Measurements from ENCODE around the gene SCN11A. TPM values are rescaled to one million over a fixed set of nuclear protein-coding genes. Genes with fewer than 3 reads are reported as not detected.

SCN11A gene
- total and polyA plus RNA-seq, 2 of the 13 experiments (the other 11 are each of a cell fraction or from before 2014, with no cell fraction given), result 0.02 to 0.11 TPM

DNA sequence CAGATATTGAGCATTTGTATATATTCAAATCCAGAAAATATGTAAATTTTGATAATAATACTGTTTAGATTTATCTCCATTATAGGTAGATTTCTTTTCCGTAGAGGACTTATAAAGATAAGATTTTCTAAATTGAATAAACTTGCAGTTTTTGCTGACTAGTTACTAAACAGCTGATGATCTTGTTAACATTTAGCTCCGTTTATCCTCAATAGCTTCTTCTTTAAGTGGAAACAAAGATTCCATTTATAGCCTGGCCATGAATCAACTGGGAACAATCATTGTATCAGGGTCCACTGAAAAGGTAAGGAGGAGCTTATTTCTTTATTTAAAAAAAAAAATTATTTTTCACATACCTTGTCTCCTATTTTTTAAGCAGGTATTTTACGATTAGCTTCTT lies 16.8 kb upstream of the SCN11A start (continued):
- TF ChIP-seq, protein P1, sequence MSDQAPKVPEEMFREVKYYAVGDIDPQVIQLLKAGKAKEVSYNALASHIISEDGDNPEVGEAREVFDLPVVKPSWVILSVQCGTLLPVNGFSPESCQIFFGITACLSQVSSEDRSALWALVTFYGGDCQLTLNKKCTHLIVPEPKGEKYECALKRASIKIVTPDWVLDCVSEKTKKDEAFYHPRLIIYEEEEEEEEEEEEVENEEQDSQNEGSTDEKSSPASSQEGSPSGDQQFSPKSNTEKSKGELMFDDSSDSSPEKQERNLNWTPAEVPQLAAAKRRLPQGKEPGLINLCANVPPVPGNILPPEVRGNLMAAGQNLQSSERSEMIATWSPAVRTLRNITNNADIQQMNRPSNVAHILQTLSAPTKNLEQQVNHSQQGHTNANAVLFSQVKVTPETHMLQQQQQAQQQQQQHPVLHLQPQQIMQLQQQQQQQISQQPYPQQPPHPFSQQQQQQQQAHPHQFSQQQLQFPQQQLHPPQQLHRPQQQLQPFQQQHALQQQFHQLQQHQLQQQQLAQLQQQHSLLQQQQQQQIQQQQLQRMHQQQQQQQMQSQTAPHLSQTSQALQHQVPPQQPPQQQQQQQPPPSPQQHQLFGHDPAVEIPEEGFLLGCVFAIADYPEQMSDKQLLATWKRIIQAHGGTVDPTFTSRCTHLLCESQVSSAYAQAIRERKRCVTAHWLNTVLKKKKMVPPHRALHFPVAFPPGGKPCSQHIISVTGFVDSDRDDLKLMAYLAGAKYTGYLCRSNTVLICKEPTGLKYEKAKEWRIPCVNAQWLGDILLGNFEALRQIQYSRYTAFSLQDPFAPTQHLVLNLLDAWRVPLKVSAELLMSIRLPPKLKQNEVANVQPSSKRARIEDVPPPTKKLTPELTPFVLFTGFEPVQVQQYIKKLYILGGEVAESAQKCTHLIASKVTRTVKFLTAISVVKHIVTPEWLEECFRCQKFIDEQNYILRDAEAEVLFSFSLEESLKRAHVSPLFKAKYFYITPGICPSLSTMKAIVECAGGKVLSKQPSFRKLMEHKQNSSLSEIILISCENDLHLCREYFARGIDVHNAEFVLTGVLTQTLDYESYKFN (CRISPR knock-in tag; conservative IDR thresholded peaks at IDR 0.05), result no peak

DNA sequence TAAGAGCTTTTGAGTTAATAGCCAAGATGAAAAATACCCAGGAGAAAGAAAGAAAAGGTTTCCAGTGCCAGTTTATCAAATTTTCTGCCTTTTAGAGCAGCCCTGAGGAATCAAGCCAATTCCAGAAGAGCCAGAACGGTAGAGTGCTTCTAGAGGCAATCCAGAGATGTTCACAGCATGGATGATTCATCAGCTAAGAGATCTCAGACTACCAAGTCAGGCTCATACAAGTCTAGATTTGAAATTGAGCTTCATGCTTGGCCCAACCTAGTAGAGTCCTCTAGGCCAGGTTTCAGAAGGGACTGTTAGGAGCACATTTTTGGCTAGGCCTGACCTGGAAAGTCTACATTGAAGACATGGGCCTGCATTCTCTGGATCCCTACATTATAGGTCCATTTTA lies 15.5 kb upstream of the SCN11A start:
- POLR2A ChIA-PET, result no interaction called here
- Histone ChIP-seq H3K4me2 (ENCODE audit: low read depth, low read length) (no peak overlapping the region), H3K27me3 (ENCODE audit: control insufficient read depth in 1 of 2, insufficient read depth in 2 of 2, low read length in 2 of 2) (no peaks in the 10 kb centered on the region), H3K4me3 (replicated peaks in 1 of 3; ENCODE audit: insufficient read depth in 1 of 3, low read depth in 2 of 3, low read length in 3 of 3) (no peak overlapping the region), H3K27ac (ENCODE audit: extremely low read length, insufficient read depth, low read length) (no peak overlapping the region), H3K9me3 (ENCODE audit: low read length) (no peaks in the 10 kb centered on the region), H3K4me1 (ENCODE audit: insufficient read depth, low read length) (peaks cover 4% of the 10 kb centered on the region), H4K20me1 (ENCODE audit: insufficient read depth, low read length) (peaks cover 21% of the 10 kb centered on the region; the same call in 1 of the 2 replicates), H3K36me3 (replicated peaks in 1 of 2; ENCODE audit: control insufficient read depth in 1 of 2, insufficient read depth in 2 of 2, low read length in 2 of 2) (peaks cover 6 to 55% of the 10 kb centered on the region in 2 experiments), H2AFZ (ENCODE audit: low read length) (no peak overlapping the region), H3K79me2 (ENCODE audit: insufficient read depth, low read length) (peaks cover 15% of the 10 kb centered on the region), H3K9ac (ENCODE audit: insufficient read depth, low read depth, low read length) (no peak overlapping the region)
- DNase-seq (ENCODE audit: low spot score) (no peak), ATAC-seq (no peak), FAIRE-seq (no peak)
- CTCF ChIA-PET (ENCODE audit: low intra/inter-chr PET ratio, low total read pairs), result no interaction called here
- intact Hi-C loops (cut with micrococcal nuclease; ENCODE audit: unreplicated experiment), result no loop called here
- WGBS (ENCODE audit: low lambda C conversion rate), result 100% methylated on average over 1 of the region's 1 CpG
- BruUV-seq (replicated peaks), result TSS peak; percentile 15
- in situ Hi-C loops (cut with HindIII; ENCODE audit: extremely low pct_ligation_motif_present, low pct_unique_long_range_greater_than_20kb), result no loop called here
- TF ChIP-seq TBP (CRISPR knock-in tag; IDR thresholded peaks at IDR 0.05), result no peak
- TF ChIP-seq ZBTB1 (CRISPR knock-in tag; IDR thresholded peaks at IDR 0.05; ENCODE audit: borderline replicate concordance), result no peak
- no peak for TF ChIP-seq AKAP8 (CRISPR knock-in tag; IDR thresholded peaks at IDR 0.05)
- TF ChIP-seq, protein P2, sequence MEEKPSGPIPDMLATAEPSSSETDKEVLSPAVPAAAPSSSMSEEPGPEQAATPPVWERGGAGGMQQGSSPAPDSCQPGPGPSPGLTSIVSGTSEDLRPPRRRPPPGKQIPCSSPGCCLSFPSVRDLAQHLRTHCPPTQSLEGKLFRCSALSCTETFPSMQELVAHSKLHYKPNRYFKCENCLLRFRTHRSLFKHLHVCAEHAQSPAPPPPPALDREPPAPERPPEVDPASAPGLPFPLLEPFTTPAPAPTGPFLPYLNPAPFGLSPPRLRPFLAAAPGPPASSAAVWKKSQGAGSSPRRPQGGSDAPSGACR (CRISPR knock-in tag; IDR thresholded peaks at IDR 0.05), result no peak
- TF ChIP-seq TEAD2 (CRISPR knock-in tag; IDR thresholded peaks at IDR 0.05), result no peak
- TF ChIP-seq, protein P3, sequence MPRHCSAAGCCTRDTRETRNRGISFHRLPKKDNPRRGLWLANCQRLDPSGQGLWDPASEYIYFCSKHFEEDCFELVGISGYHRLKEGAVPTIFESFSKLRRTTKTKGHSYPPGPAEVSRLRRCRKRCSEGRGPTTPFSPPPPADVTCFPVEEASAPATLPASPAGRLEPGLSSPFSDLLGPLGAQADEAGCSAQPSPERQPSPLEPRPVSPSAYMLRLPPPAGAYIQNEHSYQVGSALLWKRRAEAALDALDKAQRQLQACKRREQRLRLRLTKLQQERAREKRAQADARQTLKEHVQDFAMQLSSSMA (CRISPR knock-in tag; IDR thresholded peaks at IDR 0.05), result no peak
- TF ChIP-seq, protein P4, sequence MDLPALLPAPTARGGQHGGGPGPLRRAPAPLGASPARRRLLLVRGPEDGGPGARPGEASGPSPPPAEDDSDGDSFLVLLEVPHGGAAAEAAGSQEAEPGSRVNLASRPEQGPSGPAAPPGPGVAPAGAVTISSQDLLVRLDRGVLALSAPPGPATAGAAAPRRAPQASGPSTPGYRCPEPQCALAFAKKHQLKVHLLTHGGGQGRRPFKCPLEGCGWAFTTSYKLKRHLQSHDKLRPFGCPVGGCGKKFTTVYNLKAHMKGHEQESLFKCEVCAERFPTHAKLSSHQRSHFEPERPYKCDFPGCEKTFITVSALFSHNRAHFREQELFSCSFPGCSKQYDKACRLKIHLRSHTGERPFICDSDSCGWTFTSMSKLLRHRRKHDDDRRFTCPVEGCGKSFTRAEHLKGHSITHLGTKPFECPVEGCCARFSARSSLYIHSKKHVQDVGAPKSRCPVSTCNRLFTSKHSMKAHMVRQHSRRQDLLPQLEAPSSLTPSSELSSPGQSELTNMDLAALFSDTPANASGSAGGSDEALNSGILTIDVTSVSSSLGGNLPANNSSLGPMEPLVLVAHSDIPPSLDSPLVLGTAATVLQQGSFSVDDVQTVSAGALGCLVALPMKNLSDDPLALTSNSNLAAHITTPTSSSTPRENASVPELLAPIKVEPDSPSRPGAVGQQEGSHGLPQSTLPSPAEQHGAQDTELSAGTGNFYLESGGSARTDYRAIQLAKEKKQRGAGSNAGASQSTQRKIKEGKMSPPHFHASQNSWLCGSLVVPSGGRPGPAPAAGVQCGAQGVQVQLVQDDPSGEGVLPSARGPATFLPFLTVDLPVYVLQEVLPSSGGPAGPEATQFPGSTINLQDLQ (CRISPR knock-in tag; IDR thresholded peaks at IDR 0.05), result no peak
- TF ChIP-seq ZNF264 (CRISPR knock-in tag; IDR thresholded peaks at IDR 0.05), result no peak
- TF ChIP-seq YY1 (IDR thresholded peaks at IDR 0.05; ENCODE audit: insufficient read depth, insufficient replicate concordance, low read depth, low read length), result no peak
- TF ChIP-seq, protein P5, sequence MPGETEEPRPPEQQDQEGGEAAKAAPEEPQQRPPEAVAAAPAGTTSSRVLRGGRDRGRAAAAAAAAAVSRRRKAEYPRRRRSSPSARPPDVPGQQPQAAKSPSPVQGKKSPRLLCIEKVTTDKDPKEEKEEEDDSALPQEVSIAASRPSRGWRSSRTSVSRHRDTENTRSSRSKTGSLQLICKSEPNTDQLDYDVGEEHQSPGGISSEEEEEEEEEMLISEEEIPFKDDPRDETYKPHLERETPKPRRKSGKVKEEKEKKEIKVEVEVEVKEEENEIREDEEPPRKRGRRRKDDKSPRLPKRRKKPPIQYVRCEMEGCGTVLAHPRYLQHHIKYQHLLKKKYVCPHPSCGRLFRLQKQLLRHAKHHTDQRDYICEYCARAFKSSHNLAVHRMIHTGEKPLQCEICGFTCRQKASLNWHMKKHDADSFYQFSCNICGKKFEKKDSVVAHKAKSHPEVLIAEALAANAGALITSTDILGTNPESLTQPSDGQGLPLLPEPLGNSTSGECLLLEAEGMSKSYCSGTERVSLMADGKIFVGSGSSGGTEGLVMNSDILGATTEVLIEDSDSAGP (CRISPR knock-in tag; IDR thresholded peaks at IDR 0.05; ENCODE audit: borderline replicate concordance), result no peak
- no peak for TF ChIP-seq SP1 (IDR thresholded peaks at IDR 0.05)
- no peak for TF ChIP-seq SP1 (CRISPR knock-in tag; IDR thresholded peaks at IDR 0.05)
- TF ChIP-seq ELF4 (CRISPR knock-in tag; IDR thresholded peaks at IDR 0.05; ENCODE audit: borderline replicate concordance), result no peak
- TF ChIP-seq ZNF772 (CRISPR knock-in tag; IDR thresholded peaks at IDR 0.05), result no peak
